Stimulated activated CD8-positive, alpha-beta memory T cell treated with anti-CD3 and anti-CD28 coated beads, Interleukin-15, amount 100 ng/mL, for 4 hours (primary cell): Measurements from ENCODE around the gene FZD8.
A peak's percentile ranks its signal among the peaks of the same experiment; 100 is the strongest.
"Not testable (repeated sequence)": the region's sequence is repeated elsewhere in the genome, so short reads cannot be mapped to it uniquely, and the experiment has no call there.

Experiments
- DNase-seq, 2 donors: peaks; one replicate each; pipeline ENCODE4 v3.0.0-alpha.2; 2020; ENCODE audit warnings: low read depth in 2 of 2

Gene FZD8

GRCh38 chr10:35642035-35642792 is at the start of gene FZD8:
TSS of gene FZD8 (minus strand) at chr10:35642296. CDS start at chr10:35641429, 867 bp downstream.
- peak; percentile 27 to 49 for DNase-seq

- no peak for DNase-seq
Observed at GRCh38 chr10:35691522-35692236, 49.6 kb upstream of the FZD8 start.

GRCh38 chr10:35690534-35690933 is 48.4 kb upstream of the FZD8 start:
- no peak for DNase-seq

- DNase-seq = not testable (repeated sequence)
Observed at GRCh38 chr10:35685858-35686257, 43.8 kb upstream of the FZD8 start.

- DNase-seq = no peak
Observed at GRCh38 chr10:35685402-35685801, 43.3 kb upstream of the FZD8 start.

- no peak for DNase-seq
Observed at GRCh38 chr10:35684586-35684985, 42.5 kb upstream of the FZD8 start.

GRCh38 chr10:35675846-35676245 is 33.8 kb upstream of the FZD8 start:
- DNase-seq = no peak

- DNase-seq = no peak
Observed at GRCh38 chr10:35674843-35675242, 32.7 kb upstream of the FZD8 start.

GRCh38 chr10:35668865-35669650 is 27.0 kb upstream of the FZD8 start:
- no peak for DNase-seq

- DNase-seq = no peak
Observed at GRCh38 chr10:35667971-35668370, 25.9 kb upstream of the FZD8 start.

- no peak for DNase-seq
Observed at GRCh38 chr10:35667270-35667889, 25.3 kb upstream of the FZD8 start.

- DNase-seq = no peak
Observed at GRCh38 chr10:35661236-35661635, 19.1 kb upstream of the FZD8 start.

- no peak for DNase-seq
Observed at GRCh38 chr10:35659456-35659855, 17.4 kb upstream of the FZD8 start.

- no peak for DNase-seq
Observed at GRCh38 chr10:35657621-35658020, 15.5 kb upstream of the FZD8 start.

- DNase-seq = no peak
Observed at GRCh38 chr10:35652824-35653223, 10.7 kb upstream of the FZD8 start.

- no peak for DNase-seq
Observed at GRCh38 chr10:35650894-35651293, 8.8 kb upstream of the FZD8 start.

GRCh38 chr10:35644050-35644950 is 2.2 kb upstream of the FZD8 start:
- DNase-seq = no peak

- DNase-seq = no peak
Observed at GRCh38 chr10:35643151-35644049, 1.3 kb upstream of the FZD8 start.

GRCh38 chr10:35642793-35643114 is 658 bp upstream of the FZD8 start:
- DNase-seq = no peak

GRCh38 chr10:35641676-35642034 is 441 bp downstream of the FZD8 start:
- no peak for DNase-seq
